Neuron (in vitro differentiated cells): ENCODE measurements around the gene SCG5.

Experiments used
- H2AFZ ChIP-seq: one replicate; pipeline ENCODE4 v1.6.1; 2013; ENCODE audit warnings: low read depth, mild to moderate bottlenecking, inconsistent platforms, low read length, moderate library complexity
- H3K27me3 ChIP-seq: one replicate; pipeline ENCODE4 v1.6.1; 2013; ENCODE audit warnings: low read length; ENCODE audit not compliant: insufficient read depth
- H3K36me3 ChIP-seq: one replicate; pipeline ENCODE4 v1.6.1; 2013; ENCODE audit warnings: low read length; ENCODE audit not compliant: insufficient read depth
- H3K4me1 ChIP-seq: one replicate; pipeline ENCODE4 v1.6.1; 2013; ENCODE audit warnings: low read length; ENCODE audit not compliant: insufficient read depth
- H3K4me3 ChIP-seq: 2 replicates; pipeline ENCODE4 v1.5.1; 2013; ENCODE audit warnings: mild to moderate bottlenecking, low read length, moderate library complexity
- H3K9me3 ChIP-seq: one replicate; pipeline ENCODE4 v1.6.1; 2013; ENCODE audit warnings: low read length

The SCG5 gene

DNA sequence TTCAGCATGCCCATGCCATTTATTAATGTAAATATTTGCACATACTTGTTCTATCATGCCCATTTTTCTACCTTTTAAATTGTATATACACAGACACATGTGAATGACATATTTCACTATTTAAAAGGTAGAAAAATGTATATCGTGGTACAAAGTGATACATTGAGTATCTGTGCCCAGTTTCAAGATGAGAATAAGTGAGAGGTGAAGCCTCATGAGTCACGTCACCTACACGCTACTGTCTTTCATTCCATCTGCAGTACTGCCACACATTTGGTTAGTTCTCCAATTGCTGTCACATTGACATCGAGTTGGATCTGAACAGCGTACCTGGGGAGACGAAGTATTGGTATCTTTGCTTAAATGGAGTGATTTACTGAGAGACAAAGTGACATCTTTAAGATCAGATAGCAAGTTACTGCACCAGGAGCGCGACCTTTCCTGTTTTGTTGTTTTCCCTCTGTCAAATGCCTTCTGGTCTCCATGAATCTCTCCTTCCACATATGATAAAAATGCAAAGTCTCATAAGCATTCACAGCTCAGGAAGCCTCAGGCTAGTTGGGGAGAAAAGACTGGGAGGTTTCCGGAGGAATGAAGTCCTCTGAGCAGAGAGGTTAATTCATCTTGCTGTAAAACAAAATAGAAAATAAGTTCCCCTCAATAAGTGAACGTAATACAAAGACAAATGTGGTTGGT is 88.3 kb downstream of the SCG5 start:
- Histone ChIP-seq H3K9me3 (no peaks in the 10 kb centered on the region), H3K36me3 (no peaks in the 10 kb centered on the region), H2AFZ (no peak overlapping the region), H3K4me3 (no peak overlapping the region), H3K4me1 (no peaks in the 10 kb centered on the region), H3K27me3 (no peaks in the 10 kb centered on the region)

DNA sequence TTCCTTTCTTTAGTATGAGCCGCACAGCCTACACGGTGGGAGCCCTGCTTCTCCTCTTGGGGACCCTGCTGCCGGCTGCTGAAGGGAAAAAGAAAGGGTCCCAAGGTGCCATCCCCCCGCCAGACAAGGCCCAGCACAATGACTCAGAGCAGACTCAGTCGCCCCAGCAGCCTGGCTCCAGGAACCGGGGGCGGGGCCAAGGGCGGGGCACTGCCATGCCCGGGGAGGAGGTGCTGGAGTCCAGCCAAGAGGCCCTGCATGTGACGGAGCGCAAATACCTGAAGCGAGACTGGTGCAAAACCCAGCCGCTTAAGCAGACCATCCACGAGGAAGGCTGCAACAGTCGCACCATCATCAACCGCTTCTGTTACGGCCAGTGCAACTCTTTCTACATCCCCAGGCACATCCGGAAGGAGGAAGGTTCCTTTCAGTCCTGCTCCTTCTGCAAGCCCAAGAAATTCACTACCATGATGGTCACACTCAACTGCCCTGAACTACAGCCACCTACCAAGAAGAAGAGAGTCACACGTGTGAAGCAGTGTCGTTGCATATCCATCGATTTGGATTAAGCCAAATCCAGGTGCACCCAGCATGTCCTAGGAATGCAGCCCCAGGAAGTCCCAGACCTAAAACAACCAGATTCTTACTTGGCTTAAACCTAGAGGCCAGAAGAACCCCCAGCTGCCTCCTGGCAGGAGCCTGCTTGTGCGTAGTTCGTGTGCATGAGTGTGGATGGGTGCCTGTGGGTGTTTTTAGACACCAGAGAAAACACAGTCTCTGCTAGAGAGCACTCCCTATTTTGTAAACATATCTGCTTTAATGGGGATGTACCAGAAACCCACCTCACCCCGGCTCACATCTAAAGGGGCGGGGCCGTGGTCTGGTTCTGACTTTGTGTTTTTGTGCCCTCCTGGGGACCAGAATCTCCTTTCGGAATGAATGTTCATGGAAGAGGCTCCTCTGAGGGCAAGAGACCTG is 89.5 kb downstream of the SCG5 start:
- H2AFZ ChIP-seq: no peak overlapping the region
- no peaks in the 10 kb centered on the region for H3K36me3 ChIP-seq
- H3K4me1 ChIP-seq: peaks cover 3% of the 10 kb centered on the region
- no peaks in the 10 kb centered on the region for H3K9me3 ChIP-seq
- no peaks in the 10 kb centered on the region for H3K27me3 ChIP-seq
- no peak overlapping the region for H3K4me3 ChIP-seq

DNA sequence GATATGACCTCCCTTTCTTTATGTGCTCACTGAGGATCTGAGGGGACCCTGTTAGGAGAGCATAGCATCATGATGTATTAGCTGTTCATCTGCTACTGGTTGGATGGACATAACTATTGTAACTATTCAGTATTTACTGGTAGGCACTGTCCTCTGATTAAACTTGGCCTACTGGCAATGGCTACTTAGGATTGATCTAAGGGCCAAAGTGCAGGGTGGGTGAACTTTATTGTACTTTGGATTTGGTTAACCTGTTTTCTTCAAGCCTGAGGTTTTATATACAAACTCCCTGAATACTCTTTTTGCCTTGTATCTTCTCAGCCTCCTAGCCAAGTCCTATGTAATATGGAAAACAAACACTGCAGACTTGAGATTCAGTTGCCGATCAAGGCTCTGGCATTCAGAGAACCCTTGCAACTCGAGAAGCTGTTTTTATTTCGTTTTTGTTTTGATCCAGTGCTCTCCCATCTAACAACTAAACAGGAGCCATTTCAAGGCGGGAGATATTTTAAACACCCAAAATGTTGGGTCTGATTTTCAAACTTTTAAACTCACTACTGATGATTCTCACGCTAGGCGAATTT is 91.2 kb downstream of the SCG5 start:
- Histone ChIP-seq H3K9me3 (no peaks in the 10 kb centered on the region), H3K27me3 (no peaks in the 10 kb centered on the region), H3K36me3 (no peaks in the 10 kb centered on the region), H3K4me1 (peaks cover 3% of the 10 kb centered on the region), H2AFZ (no peak overlapping the region), H3K4me3 (no peak overlapping the region)

DNA sequence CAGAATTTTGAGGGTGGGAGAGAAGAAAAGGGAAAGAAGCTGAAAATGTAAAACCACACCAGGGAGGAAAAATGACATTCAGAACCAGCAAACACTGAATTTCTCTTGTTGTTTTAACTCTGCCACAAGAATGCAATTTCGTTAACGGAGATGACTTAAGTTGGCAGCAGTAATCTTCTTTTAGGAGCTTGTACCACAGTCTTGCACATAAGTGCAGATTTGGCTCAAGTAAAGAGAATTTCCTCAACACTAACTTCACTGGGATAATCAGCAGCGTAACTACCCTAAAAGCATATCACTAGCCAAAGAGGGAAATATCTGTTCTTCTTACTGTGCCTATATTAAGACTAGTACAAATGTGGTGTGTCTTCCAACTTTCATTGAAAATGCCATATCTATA is 91.8 kb downstream of the SCG5 start:
- no peaks in the 10 kb centered on the region for H3K36me3 ChIP-seq
- H2AFZ ChIP-seq: no peak overlapping the region
- H3K4me3 ChIP-seq: no peak overlapping the region
- H3K4me1 ChIP-seq: peaks cover 3% of the 10 kb centered on the region
- H3K9me3 ChIP-seq: no peaks in the 10 kb centered on the region
- no peaks in the 10 kb centered on the region for H3K27me3 ChIP-seq

DNA sequence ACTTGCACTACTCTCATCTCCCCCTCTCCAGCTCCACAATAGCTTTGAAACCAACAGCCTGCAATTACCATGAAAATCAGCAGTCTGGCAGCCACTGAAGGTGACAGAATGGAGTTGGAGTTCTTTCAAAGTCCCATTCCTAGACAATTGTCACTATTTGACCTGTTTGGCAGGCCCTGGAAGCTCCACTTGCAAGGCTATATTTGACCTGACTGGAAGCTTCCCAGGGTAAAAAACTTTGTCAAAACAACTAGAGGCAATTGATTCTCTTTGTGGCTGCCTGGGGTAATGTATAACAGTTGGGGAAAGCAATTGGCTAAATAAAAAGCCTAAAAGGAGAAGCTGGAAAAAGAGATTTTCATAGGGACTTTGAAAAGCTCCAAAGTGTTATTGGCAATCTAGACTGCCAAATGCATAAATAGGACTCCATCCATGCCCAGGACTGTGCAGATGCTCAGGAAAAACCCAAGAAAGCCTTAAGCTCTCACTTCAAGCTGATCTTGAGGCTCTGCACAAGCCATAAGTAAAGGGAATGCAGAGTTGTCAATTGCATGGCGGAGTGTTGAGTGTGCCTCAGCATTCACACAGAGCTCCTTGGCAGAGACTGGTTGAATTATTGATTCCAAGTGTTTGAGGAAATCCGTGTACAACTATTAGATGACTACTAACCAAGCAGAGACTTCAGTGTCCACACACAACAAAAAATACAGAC is 94.6 kb downstream of the SCG5 start:
- Histone ChIP-seq H3K27me3 (no peaks in the 10 kb centered on the region), H3K4me1 (peaks cover 3% of the 10 kb centered on the region), H3K36me3 (no peaks in the 10 kb centered on the region), H2AFZ (no peak overlapping the region), H3K4me3 (no peak overlapping the region), H3K9me3 (peaks cover 3% of the 10 kb centered on the region)

DNA sequence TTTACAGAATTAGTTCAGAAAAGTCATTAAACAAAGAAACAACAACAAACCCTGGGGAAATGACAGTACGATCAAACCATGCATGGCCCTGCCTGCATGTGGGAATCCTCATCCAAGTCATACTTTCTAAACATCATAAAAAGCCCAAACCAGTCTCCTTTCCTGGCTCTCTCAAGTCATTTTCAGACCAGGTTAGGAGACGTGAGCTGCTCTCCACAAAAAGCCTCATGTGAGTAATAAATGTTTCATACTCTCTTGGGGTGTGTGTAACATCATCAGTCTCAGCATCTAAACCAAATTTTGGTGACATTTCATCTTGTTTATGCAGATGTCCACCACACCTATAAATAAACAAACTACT is 95.2 kb downstream of the SCG5 start:
- no peaks in the 10 kb centered on the region for H3K27me3 ChIP-seq
- H3K36me3 ChIP-seq: no peaks in the 10 kb centered on the region
- no peak overlapping the region for H3K4me3 ChIP-seq
- H3K4me1 ChIP-seq: peaks cover 3% of the 10 kb centered on the region
- H2AFZ ChIP-seq: no peak overlapping the region
- peaks cover 3% of the 10 kb centered on the region for H3K9me3 ChIP-seq

DNA sequence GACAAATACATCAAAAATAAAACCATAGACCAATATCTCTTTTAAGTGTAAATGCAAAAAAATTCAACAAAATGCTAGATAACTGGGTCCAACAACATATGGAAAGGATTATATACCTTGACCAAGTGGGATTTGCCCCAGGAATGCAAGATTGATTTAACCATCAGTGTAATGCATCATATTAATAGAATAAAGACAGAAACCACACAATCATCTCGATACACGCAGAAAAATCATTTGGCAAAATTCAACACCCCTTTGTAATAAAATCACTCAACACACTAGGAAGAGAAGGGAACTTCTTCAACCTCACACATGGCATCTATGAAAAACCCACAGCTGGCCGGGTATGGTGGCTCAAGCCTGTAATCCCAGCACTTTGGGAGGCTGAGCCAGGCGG is 95.8 kb downstream of the SCG5 start:
- no peak overlapping the region for H3K4me3 ChIP-seq
- no peak overlapping the region for H2AFZ ChIP-seq
- peaks cover 3% of the 10 kb centered on the region for H3K4me1 ChIP-seq
- no peaks in the 10 kb centered on the region for H3K36me3 ChIP-seq
- peaks cover 3% of the 10 kb centered on the region for H3K9me3 ChIP-seq
- no peaks in the 10 kb centered on the region for H3K27me3 ChIP-seq

DNA sequence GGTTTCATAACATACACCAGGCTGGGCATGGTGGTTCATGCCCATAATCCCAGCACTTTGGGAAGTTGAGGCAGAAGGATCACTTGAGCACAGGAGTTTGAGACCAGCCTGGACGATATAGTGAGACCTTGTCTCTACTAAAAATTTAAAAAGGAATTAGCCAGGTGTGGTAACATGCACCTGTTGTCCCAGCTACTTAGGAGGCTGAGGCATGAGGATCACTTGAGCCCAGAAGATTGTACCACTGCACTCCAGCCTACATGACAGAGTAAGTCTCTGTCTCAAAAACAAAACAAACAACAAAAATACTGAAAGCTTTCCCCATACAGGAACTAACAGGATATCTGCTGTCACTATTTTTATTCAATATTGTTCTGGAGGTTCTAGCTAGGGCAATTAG is 97.2 kb downstream of the SCG5 start:
- H3K36me3 ChIP-seq: no peaks in the 10 kb centered on the region
- H3K4me3 ChIP-seq: no peak overlapping the region
- peaks cover 3% of the 10 kb centered on the region for H3K9me3 ChIP-seq
- no peak overlapping the region for H2AFZ ChIP-seq
- H3K27me3 ChIP-seq: no peaks in the 10 kb centered on the region
- peaks cover 3% of the 10 kb centered on the region for H3K4me1 ChIP-seq

DNA sequence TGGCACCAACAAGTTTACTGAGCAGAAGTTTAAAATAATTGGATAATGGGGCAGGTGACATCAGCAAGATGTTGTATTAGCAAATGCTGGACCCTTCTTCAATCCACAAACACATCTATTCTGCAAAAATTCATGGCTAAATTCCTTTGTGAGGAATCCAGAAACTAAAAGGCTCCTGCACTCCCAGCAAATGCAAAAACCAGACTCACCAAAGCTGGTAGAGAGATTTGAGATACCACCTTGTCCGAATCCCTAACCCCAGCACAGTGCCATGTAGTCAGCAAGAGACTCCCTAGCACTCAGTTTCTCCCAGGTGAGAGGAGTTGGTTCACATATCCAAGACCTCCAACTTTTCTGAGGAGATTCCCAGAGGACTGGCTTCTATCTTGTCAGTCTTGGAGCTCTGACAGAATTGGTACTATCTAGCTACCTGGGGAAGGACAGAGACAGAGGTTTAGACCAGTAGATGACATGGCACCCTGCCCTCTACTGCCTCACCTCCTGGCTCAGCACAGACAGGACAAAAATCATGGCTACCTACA is 98.1 kb downstream of the SCG5 start:
- Histone ChIP-seq H2AFZ (no peak overlapping the region), H3K4me3 (no peak overlapping the region), H3K4me1 (peaks cover 3% of the 10 kb centered on the region), H3K36me3 (no peaks in the 10 kb centered on the region), H3K9me3 (peaks cover 3% of the 10 kb centered on the region), H3K27me3 (no peaks in the 10 kb centered on the region)

DNA sequence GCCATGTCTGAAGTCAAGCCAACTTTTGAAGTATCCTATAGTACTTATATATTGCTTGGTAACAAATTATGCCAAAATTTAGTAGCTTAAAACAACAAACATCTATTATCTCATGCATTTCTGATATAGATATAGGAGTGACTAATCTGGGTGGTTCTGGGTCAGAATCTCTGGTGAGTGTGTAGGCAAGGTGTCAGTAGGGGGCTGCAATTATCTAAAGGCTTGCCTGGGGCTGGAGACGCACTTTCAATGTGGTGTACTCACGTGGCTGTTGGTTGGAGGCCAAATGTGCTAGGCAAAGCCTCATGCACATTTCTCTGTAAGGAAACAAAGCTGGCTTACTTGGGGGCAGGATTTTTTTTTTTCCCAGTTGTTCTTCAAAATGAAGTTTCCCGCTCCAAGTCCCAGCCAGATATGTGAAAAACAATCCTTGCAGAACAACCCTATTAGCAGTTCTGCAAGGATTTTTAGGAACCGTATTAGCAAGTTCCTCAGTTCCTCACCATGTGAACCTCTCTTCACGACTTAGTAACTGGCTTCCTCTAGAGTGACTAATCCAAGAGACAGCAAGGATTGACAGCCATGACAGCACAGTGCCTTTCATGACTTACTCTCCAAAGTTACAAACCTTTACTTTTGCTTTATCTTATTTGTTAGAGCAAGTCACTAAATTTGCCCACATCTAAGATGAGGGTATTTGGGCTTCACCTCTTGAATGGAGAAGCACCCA is 102.1 kb downstream of the SCG5 start:
- Histone ChIP-seq H3K4me1 (no peaks in the 10 kb centered on the region), H3K27me3 (no peaks in the 10 kb centered on the region), H2AFZ (no peak overlapping the region), H3K36me3 (no peaks in the 10 kb centered on the region), H3K9me3 (peaks cover 3% of the 10 kb centered on the region), H3K4me3 (no peak overlapping the region)

DNA sequence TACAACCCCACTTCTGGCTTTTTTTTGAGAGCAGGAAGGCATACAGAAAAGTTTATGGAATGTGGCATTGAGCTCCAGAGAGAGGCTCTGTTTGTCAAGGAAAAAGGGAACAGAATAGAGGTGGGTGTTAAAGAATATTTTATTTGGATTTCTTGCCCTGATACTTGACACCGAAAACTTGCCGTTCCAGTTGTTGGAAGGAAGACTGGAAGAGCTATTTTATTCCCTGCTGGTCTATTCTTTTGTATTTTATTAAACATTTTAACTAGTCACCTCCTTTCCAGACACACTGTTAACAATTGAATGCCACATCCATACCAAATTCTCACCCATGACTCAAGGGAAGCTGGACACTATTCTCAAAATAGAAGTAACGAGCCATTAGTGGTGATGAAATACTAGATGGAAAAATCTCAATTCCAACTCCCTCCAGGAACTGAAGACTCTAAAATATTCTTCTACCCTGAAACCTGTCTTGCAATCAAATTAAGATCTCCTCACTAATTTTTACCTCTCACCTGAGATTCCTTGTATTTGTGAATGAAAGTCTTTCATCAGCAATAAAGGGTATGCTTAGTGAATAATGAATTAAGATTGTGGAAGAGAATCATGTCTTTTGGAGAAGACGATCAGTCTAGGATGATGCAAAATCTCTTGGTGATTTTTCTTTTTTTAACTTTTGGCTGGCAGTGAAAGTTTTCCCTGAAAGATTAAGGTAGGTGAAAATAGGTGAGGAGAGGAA is 104.8 kb downstream of the SCG5 start:
- H2AFZ ChIP-seq: no peak overlapping the region
- H3K4me3 ChIP-seq: no peak overlapping the region
- H3K36me3 ChIP-seq: no peaks in the 10 kb centered on the region
- no peaks in the 10 kb centered on the region for H3K9me3 ChIP-seq
- no peaks in the 10 kb centered on the region for H3K27me3 ChIP-seq
- peaks cover 1% of the 10 kb centered on the region for H3K4me1 ChIP-seq
